ENCODE measurements around the gene CS.
"Not testable (repeated sequence)": the region's sequence is repeated elsewhere in the genome, so short reads cannot be mapped to it uniquely, and the experiment has no call there.

The CS gene

DNA sequence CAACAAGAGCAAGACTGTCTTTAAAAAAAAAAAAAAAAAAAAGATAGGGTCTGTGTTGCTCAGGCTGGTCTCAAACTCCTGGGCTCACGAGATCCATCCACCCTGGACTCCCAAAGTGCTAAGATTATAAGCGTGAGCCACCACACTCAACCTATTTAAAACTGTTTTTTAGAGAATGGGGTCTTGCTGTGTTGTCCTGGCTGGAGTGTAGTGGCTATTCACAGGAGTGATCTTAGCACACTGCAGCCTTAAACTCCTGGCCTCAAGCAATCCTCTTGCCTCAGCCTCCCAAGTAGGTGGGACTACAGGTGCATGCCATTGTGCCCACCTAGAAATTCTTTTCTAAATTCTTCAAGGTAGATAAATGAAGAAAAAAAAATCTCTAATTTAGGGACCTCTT lies 25.8 kb downstream of the CS start:
- no peak for DNase-seq

DNA sequence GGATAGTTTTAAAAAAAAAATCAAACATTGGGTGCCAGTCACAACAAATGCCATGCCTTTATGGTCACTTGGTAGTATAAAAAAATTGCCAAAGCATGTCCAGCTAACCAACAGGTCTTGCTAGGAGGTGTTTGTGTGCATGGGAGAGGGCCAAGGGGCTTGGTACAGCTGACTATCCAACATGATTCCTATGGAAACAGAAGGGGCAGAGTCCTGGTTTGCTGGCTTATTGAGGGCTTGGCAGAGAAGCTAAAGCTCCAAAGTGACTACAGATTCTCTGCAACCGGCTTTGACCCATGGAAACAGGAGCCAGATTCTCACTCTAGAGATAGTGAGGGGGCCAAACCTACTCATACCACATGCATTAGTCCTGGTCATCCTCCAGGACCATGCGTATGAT lies 27.7 kb downstream of the CS start:
- not testable (repeated sequence) for DNase-seq

DNA sequence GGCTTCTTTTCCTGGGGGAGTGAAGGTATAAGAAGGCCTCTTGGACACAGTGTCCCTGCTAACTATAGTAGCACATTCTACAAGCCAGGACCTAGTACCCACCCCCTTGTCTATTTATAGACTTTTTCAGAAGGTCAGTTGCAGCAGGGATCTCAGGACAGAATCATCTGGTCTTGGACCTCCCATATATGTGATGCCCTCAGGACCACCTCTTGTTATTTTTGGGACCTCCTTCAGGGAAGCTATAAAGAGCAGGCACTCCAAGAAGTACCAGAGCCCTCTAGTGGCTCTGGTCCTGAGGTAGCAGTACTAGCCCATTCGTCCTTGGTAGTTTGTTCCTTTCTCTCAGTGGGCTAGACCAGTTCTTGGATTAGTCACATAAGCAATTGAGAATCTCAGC lies 29.1 kb downstream of the CS start:
- no peak for DNase-seq

DNA sequence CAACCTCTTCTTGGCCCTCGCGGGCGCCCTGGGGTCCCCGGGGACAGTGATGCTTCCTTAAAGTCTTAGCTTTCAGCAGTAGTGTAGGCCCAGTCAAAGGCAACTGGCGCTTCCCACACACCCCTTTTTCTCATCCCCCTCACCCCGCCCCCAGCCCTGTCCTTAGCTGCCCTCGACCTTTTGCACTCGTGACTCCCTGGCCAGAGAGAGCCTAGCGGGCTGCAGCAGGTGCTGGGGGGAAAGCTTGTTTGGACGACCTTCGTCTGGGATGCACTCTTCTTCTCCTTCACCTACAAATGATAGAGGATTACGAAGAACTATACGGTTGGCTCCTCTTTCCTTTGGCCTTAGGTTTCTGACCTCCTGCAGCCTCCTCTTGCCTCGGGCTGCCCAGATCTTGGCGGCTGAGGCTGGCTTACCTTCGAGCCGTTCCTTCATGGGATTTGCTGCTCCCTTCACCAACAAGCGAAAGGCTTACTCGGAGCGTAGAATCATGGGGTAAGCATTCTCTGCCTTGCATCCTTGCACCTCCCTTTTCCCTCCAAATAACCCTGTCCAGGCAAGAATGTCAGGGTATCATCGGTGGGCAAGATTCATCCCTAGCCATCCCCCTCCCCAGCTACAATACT lies 32.6 kb downstream of the CS start:
- no peak for DNase-seq

DNA sequence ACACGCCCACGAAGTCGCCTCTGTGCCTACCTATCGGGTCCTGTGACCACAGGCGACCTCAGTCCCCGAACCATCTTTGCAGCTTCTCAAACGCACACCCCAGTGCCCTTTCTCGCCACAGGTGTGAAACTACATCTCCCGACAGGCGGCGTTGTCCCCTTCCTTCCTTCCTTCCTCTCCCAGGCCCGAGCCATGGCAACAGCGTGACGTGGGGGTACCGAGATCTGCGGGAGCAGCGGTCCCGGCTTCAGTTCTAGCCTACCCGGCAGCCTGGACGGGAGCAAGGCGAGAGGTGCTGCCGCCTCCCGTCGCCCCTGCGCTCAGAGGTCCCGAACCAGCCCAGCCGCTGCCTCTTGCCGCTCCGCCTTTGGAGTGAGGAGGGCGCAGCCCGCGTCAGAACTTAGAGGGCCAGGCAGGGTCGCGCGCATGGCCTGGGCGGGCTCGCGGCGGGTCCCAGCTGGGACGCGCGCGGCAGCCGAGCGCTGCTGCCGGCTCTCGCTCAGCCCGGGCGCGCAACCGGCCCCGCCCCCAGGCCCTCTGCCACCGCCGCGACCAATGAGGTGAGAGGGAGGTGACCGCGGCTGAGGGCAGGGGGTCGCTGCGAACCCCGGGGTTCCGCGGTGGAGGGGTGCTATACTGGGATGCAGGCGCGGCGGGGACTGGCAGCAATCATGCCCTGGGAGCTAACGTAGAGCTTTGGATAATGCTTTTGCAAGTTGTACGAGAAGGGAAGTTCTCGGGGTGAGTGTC lies 33.3 kb downstream of the CS start, which contains the start of gene COQ10A:
Gene COQ10A (plus strand): TSS at position 250 of the 750 bp plus-strand sequence. CDS start 177 bp downstream, at position 427.
- peak; percentile 52 for DNase-seq

DNA sequence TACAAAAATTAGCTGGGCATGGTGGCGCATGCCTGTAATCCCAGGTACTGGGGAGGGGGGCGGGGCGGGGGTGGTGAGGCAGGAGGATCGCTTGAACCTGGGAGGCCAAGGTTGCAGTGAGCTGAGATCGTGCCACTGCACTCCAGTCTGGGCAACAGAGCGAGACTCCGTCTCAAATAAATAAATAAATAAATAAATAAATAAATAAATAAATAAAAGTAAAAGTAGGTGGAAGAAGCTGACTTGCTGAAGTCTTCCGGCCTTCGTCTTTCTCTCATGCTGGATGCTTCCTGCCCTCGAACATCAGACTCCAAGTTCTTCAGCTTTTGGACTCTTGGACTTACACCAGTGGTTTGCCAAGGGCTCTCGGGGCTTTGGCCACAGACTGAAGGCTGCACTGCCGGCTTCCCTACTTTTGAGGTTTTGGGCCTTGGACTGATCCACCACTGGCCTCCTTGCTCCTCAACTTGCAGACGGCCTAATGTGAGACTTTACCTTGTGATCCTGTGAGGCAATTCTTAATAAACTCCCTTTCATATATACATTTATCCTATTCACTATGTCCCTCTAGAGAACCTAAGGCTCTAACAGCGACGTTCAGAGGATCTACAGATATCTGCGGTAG lies 34.0 kb downstream of the CS start:
- DNase-seq, result not testable (repeated sequence)

DNA sequence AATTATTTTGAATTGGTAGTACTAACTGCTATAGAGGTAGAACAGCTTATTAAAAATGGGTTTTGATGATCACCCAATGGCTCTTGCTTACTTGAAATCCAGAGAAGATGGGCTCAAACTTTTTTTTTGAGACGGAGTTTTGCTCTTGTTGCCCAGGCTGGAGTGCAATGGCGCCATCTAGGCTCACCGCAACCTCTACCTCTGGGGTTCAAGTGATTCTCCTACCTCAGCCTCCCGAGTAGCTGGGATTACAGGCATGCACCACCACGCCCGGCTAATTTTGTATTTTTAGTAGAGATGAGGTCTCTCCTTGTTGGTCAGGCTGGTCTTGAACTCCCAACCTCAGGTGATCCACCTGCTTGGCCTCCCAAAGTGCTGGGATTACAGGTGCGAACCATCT lies 37.2 kb downstream of the CS start:
- not testable (repeated sequence) for DNase-seq

DNA sequence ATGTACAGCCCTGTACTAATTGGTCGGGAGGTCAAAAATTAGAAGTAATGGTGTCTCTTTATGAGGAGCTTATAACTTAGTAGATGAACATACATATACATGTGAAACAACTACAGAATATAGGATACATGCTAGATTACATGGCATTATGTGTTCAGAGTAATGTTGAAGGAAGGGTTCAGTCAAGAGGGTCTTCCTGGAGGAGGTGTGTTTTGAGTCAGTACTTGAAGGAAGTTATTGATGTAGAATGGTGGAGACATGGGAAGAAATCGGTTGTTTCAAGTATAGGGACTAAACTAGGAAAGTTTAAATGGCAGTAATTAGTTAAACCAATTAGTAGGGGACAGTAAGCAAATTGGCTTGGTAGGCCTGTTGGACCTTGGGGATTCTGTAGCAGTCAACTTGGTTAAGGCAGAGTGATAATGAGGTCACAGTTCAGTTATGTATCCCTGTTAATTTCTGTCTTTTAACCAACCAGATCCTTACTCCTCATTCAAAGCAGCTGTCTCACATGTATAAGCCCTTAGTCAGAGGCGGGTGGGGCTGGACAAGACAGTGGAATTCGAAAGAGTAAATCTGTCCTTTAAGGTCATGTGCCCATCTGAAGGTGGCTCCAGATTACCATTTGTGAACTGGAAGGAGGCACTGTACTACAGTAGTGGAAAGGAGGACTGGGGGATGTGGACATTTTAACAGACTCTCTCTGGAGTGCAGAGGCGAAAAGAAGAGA lies 38.5 kb downstream of the CS start:
- no peak for DNase-seq

DNA sequence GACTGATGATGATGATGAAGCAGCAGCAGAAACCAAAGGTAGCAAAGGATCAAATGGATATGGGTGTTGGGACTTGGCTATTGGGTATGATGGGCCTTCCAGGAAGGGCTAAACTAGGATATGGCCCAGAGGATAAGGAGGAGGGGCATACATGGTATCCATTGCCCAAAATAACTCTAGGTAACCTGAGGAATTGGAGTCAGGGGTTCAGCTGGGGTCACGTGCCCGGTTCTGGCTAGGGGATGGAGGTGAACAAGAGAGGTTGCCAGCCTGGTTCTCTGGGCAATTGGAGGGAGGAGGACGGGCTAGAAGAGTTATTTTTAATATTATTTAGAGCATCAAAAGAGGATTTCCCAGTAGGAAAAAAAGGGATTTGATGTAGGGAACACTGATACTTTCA lies 39.2 kb downstream of the CS start:
- DNase-seq, result no peak

DNA sequence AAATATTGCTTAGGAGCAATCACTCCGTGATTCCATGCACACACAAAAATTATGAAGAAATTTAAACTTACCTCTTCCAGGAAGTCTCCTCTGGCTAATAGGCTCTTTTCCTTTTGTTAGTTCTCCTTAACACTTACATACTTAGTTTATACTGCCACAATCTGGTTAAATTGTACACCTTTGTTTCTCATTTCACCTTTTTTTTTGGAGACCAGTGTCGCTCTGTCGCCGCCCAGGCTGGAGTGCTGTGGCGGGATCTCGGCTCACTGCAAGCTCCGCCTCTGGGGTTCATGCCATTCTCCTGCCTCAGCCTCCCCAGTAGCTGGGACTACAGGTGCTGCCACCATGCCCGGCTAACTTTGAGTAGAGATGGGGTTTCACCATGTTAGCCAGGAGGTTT lies 39.8 kb downstream of the CS start:
- DNase-seq, result no peak

DNA sequence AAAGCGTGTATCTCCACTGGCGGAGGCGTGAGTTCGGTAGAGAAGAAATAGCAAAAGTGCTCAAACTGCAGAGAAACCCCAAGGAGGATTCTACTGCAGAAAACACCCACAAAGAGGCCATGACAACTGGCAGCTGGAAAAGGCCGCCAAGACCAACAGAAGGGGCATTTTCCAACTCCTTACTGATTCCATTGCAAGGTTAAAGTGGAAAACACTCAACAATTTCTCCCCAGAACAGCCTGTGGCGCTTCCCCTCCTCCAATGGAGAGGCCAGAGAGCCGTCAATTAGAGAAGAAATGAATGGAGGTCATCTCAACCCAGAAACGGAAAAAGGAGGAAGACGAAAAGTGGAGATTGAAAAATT lies 41.3 kb downstream of the CS start:
- DNase-seq, result no peak

DNA sequence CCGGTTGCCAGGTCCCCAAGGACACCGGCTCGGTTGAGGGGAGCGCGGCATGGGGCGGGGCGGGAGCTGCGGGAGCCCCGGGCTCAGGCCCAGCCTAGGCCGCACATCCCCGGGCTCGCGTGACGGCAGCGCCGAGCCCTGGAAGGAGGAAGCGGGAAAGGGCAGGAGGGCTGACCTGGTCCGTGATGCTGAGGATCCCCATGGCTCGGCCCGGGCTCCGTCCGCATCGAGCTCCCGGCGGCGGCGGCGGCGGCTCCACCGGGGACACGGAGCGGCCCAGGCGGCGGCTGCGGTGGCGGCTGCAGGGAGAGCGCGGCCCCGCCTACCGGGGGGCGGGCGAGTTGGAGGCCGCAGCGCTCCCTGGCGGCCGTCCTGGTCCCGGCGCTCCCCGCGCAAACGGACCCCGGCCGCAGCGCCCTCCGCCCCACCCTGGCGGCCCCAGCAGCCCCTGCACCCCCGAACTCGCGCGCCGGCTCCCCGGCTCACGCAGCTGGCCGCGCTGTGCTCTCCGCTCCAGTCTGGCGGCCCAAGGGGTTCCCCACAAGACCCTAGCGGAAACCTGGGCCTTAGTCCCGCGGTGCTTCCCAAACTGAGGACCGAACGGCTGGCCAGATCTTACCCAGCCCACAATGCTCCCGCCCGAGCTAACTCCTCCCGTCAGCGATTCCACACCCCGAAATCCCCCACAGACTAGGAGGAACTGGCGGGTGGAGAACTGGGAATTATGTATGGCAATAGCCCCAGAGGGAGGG lies 41.9 kb downstream of the CS start, which contains the start of gene ANKRD52:
Gene ANKRD52 (minus strand): TSS at position 317 of the 752 bp plus-strand sequence. CDS start 115 bp downstream, at position 202.
- peak; percentile 8 for DNase-seq

DNA sequence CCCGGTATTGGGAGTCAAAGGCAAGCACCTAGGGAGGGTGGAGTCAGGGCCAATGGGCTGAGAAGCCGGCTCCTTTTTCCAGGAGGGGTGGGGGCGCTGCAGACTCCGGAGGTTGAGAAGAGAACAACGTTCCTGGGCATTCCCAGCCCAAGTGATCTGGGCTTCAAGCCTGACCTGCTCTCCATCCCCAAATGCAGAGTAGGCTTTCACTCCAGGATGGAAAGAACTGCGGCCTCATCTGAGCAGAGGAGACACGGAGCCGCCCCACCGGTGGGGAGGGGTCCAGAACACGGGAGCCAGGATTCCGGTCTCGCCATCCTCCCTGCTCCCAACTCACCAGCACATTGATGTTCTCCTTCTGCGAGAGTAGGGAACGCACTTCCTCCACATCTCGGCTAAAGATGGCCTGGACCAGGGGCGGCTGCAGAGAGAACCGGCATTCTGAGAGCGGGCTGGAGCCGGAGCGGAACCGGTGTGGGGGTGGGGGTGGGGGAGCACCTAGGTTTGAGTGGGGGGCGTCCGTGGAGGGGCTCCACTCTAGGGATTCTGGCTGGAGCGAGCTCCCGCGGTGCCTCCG lies 42.6 kb downstream of the CS start:
- DNase-seq, result no peak

DNA sequence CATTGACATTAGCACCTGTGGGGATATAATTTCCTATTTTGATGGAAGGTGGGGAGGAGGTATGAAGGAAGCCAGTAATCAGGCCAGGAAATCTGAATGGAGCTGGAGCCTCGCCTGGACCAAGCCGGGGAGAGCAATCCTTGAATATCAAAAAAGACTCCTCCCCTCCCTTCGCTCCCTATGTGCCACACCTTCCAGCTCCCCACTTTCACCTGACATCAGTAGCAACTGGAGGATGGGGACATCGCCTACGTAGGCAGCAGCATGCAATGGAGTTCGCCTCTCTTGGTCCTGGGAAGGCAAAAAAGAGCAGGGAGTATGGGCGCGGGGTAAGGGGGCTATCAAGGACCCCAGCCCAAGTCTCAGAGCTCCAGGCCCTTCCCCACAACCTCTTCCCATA lies 43.1 kb downstream of the CS start:
- DNase-seq, result no peak

DNA sequence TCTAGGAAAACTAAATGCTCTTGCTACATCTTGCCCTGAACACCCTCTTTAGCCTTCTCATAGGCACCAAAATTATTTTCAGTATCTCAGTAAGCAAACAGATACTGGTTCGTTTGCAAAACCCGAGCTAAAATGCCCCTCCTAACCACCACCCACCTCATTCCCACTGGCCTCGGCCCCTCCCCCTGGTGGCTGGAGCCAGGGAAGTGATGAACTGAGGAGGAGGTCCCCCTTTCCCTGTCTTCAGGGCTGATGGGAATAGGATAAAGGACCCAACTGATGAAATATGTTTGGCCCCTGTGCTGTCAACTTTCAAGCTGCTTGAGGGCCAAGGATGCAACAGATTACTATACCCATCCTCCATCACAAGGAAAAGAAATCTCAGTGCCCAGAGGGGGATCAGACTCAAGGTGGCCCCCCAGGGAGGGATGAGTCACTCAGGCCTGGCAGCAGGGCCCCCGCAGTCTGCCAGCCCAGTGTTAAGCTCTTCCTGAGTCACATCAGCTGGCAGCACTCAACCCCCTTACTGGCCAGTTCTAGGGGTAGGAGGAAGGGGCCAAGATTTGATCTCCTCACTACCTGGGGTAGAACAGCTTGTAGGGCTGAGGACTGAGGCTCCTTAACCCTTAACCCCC lies 43.7 kb downstream of the CS start:
- no peak for DNase-seq

DNA sequence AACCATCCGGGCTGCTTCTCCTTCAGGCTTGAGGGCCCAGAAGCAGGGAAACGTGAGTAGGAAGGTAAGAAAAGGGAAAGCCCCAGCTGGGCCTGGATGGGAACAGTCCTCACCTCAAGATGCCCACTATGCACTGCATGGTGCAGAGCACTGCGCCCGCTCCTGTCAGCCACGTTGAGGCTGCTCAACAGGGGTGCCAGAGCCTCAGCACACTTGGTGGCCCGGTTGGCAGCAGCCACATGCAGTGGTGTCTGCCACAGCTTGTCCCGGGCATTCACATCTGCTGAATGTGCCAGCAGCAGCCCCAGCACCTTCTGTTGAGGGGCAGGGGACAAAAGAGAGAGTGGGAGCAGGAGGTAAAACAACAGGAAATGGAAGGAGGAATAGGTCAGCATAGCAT lies 44.5 kb downstream of the CS start:
- DNase-seq, result no peak

DNA sequence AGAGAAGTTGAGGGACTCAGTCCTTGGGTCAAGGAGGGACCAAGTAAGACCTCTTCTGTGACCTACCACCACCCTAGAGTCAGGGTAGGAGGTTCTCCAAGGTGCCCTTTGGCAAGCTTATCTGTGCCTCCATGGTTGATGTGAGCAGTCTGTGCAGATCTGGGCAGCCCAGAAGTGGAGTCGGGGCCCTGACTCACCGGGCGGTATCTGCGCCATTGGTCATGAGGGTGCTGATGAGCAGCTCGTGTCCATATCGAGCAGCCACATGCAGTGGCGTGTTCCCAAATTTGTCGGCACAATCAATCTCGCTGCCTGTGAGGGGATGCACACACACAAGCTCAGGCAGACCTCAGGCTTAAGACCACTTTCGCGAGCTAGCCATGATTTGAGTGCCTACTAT lies 47.0 kb downstream of the CS start:
- no peak for DNase-seq

DNA sequence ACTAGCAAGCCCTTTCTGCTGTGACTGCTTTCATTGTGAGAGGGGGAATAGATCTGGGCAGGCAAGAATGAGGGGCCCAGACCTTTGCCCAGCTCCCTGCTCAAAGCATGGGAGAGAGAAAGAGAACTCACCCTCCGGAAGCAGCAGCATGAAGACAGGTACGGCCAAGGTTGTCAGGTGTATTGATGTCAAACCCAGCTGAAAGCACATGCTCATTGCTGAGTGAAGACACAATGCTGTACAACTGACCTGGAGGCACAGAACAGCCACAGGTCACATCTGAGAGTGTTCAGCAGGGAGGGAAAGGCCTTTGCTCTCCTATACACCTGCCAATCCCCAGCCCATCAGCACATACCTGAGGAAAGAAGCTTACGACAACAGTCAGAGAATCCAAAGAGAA lies 47.5 kb downstream of the CS start:
- no peak for DNase-seq

DNA sequence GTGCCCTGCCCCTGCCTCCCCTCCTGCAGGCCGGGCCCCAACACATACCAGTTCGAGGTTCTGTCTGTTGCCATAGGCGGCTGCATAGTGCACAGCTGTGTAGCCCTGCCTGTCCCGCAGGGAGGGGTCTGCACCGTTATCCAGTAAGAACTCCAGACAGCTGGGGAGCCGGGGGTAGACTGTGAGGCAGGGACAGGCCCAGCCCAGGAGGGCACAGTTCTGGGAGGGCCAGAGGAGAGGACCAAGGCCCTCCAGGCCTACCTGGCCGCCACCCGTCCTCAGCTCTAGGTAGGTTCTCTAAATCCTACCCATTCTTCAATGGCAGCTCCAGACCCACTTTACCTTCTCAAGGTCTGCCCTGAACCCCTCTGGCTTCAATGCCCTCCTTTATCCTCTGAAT lies 51.4 kb downstream of the CS start:
- DNase-seq, result no peak

DNA sequence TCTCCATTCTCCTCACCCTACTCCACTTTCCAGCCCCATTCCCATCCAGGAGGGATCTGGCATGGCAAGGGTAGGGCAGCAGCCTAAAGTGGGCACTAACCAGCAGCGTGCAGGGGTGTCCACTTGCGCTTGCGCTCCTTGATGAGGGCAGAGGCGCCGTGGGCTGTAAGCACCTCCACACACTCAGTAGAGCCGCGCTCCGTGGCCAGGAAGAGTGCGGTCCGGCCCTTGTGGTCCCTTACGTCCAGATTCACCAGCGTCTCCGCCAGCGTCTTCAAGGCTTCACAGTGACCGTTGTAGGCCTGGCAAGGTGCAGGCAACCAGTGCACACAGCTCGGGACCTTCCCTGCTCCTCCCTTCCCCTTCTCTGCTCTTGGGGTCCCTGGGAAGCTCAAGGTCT lies 52.2 kb downstream of the CS start:
- no peak for DNase-seq

DNA sequence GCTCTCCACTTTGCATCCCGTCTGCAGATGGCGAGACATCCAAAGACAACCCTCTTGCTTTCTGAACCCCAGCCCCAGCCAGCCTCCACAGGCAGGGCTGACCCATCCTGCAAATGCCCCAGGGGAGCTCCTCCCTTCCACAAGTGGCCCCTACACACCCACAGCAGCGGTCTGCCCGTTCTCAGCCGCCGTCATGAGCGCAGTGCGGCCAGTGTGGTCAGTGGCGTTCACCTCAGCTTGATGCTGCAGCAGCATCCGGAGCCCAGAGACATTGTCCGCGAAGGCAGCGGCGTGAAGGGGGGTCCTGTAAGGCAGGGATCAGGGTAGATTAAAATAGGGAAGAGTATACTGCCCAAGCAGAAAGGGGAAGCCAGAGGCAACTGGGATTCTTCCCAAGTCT lies 55.6 kb downstream of the CS start:
- no peak for DNase-seq

DNA sequence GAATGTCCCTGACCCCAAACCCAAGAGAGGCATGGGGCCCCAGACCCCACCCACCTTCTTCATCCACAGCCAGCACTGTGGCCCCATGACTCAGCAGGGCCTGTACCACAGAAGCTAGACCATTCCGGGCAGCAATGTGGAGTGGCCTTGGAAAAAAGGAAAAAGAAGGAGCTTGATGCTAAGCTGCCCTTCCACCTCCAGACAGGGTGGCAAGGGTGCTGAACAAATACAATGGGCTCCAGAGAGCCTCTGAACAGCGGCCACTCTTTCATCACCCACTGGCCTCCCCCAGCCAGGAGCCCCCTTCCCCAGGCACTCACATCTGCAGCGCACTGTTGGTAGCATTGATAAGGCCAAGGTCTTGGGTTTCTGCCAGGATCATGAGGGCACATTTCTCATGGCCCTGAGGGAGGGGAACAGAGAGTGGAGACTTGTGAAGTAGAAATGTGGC lies 56.4 kb downstream of the CS start:
- no peak for DNase-seq

Measured in NCI-H1436 treated with DMSO at 0.1 percent for 48 hours (cell line).